Kidney (tissue), 22 donors: Measurements from ENCODE around the gene CIRBP. TPM values are rescaled to one million over a fixed set of nuclear protein-coding genes. Genes with fewer than 3 reads are reported as not detected.

ENCODE experiments used
- DNase-seq, 5 donors: peaks; one replicate each; pipeline ENCODE4 v3.0.0-alpha.2; 2013 to 2020
- FAIRE-seq: peaks from 2 replicates; lab custom pipeline; 2012; peaks lifted over from hg19 to GRCh38; lab: Jason Lieb, UNC
- H3K27ac ChIP-seq, 2 donors: one replicate each; pipeline ENCODE4 v1.7.0; 2013; ENCODE audit warnings: low read depth in 2 of 2, low read length in 2 of 2, inconsistent platforms in 1 of 2
- H3K27me3 ChIP-seq: one replicate; pipeline ENCODE4 v1.7.1; 2013; ENCODE audit warnings: low read length, inconsistent platforms; ENCODE audit not compliant: control insufficient read depth, insufficient read depth
- H3K36me3 ChIP-seq, 3 donors: one replicate each; pipeline versions ENCODE4 v1.7.0 to v1.7.1; 2013; ENCODE audit warnings: low read length in 3 of 3, control low read depth in 1 of 3, inconsistent platforms in 1 of 3; ENCODE audit not compliant: insufficient read depth in 3 of 3, control insufficient read depth in 2 of 3
- H3K4me1 ChIP-seq, 3 donors: one replicate each; pipeline versions ENCODE4 v1.7.0 to v1.7.1; 2013; ENCODE audit warnings: low read length in 3 of 3, inconsistent platforms in 1 of 3, low read depth in 1 of 3; ENCODE audit not compliant: control insufficient read depth in 2 of 3, insufficient read depth in 2 of 3
- H3K4me3 ChIP-seq, 3 donors: one replicate each; pipeline versions ENCODE4 v1.7.0 to v1.8.1; 2013; ENCODE audit warnings: low read length in 3 of 3, control low read depth in 1 of 3, inconsistent platforms in 1 of 3
- H3K9ac ChIP-seq, 3 donors: one replicate each; pipeline versions ENCODE4 v1.7.0 to v1.7.1; 2013; ENCODE audit warnings: low read length in 3 of 3, control low read depth in 1 of 3, inconsistent platforms in 1 of 3
- H3K9me3 ChIP-seq, 3 donors: one replicate each; pipeline versions ENCODE4 v1.7.0 to v1.7.1; 2013; ENCODE audit warnings: low read length in 3 of 3, control low read depth in 1 of 3, inconsistent platforms in 1 of 3; ENCODE audit not compliant: control insufficient read depth in 2 of 3, insufficient read depth in 1 of 3
- CTCF ChIP-seq: IDR thresholded peaks from 3 replicates; pipeline ENCODE4 v1.5.1; 2012; ENCODE audit warnings: mild to moderate bottlenecking, moderate library complexity, borderline replicate concordance; ENCODE audit not compliant: insufficient read depth; ENCODE audit errors: extremely low read depth
- intact Hi-C: fragments of 100-400 bp; cut with DNase I; formaldehyde crosslinking; loops from one replicate; pipeline ENCODE4 v1.11.1; 2022
- long read RNA-seq, 10 donors: library from polyadenylated mRNA in 1 of 10; unstranded in 1 of 10; transcript quantifications; one replicate each; pipeline ENCODE4 v2.0.0 and lab custom pipeline, GENCODE V29; 2021 to 2026
- polyA plus RNA-seq: library from polyadenylated mRNA; stranded (reverse); fragments of 350-450 nt; fragmentation: Illumina TruSeq; extraction: RNeasy Lipid Tissue Mini Kit (QIAGEN cat#74804); gene quantifications from one replicate; pipeline ENCODE4 v1.2.3, GENCODE V29; 2014; ENCODE audit warnings: low read depth, low replicate concordance; ENCODE audit not compliant: insufficient read depth
- total RNA-seq: library from RNA; stranded (reverse); fragmentation: NEBNext Ultra II Directional; extraction: Animal tissue kit (Norgen Biotek cat#: 25700); gene quantifications from one replicate; pipeline ENCODE4 v1.2.1, GENCODE V29; 2021
- donor health status: control.
- donor health status: control.
- donor health status: control.
- donor health status: control.
- donor health status: control.
- donor health status: DM: yes; HTN: yes; CAD: no.
- donor health status: Normal renal cell carcinoma (clear cell type).

The CIRBP gene
- total RNA-seq (533 TPM), polyA plus RNA-seq (408 TPM)
- long read RNA-seq, donor 1, transcript CIRBP-234 (4 exons, 587 nt), result minor isoform, 17 of 153 reads
- long read RNA-seq, donor 1, transcript CIRBP-201 (7 exons, 1,328 nt), result major isoform, 94 of 153 reads
- long read RNA-seq, donor 1, transcript CIRBP-245 (2 exons, 1,044 nt), result minor isoform, 12 of 153 reads
- long read RNA-seq, donor 1, transcript CIRBP-246 (6 exons, 1,043 nt), result minor isoform, 10 of 153 reads
- long read RNA-seq, donor 1, partial matches to known transcripts, result 5 of 153 reads
- long read RNA-seq, donor 1, other reads (novel, unspliced or antisense), result 9 of 153 reads
- long read RNA-seq, donor 2, transcript CIRBP-245 (2 exons, 1,044 nt), result minor isoform, 27 of 352 reads
- long read RNA-seq, donor 2, transcript CIRBP-210 (8 exons, 938 nt), result minor isoform, 21 of 352 reads
- long read RNA-seq, donor 2, transcript CIRBP-201 (7 exons, 1,328 nt), result major isoform, 96 of 352 reads
- long read RNA-seq, donor 2, transcript CIRBP-234 (4 exons, 587 nt), result minor isoform, 20 of 352 reads
- long read RNA-seq, donor 2, partial matches to known transcripts, result 151 of 352 reads
- long read RNA-seq, donor 2, other reads (novel, unspliced or antisense), result 10 of 352 reads
- long read RNA-seq, donor 3, transcript CIRBP-246 (6 exons, 1,043 nt), result minor isoform, 27 of 280 reads
- long read RNA-seq, donor 3, transcript CIRBP-234 (4 exons, 587 nt), result minor isoform, 17 of 280 reads
- long read RNA-seq, donor 3, transcript CIRBP-245 (2 exons, 1,044 nt), result minor isoform, 46 of 280 reads
- long read RNA-seq, donor 3, transcript CIRBP-201 (7 exons, 1,328 nt), result major isoform, 110 of 280 reads
- long read RNA-seq, donor 3, partial matches to known transcripts, result 34 of 280 reads
- long read RNA-seq, donor 3, other reads (novel, unspliced or antisense), result 24 of 280 reads
- long read RNA-seq, donor 4, transcript CIRBP-210 (8 exons, 938 nt), result minor isoform, 11 of 260 reads
- long read RNA-seq, donor 4, transcript CIRBP-246 (6 exons, 1,043 nt), result minor isoform, 15 of 260 reads
- long read RNA-seq, donor 4, transcript CIRBP-245 (2 exons, 1,044 nt), result minor isoform, 17 of 260 reads
- long read RNA-seq, donor 4, transcript CIRBP-201 (7 exons, 1,328 nt), result major isoform, 96 of 260 reads
- long read RNA-seq, donor 4, partial matches to known transcripts, result 84 of 260 reads
- long read RNA-seq, donor 4, other reads (novel, unspliced or antisense), result 13 of 260 reads
- long read RNA-seq, donor 5, partial matches to known transcripts, result 0 of 9 reads
- long read RNA-seq, donor 5, other reads (novel, unspliced or antisense), result 0 of 9 reads
- long read RNA-seq, donor 6, transcript CIRBP-201 (7 exons, 1,328 nt), result major isoform, 156 of 432 reads
- long read RNA-seq, donor 6, partial matches to known transcripts, result 242 of 432 reads
- long read RNA-seq, donor 6, other reads (novel, unspliced or antisense), result 10 of 432 reads
- long read RNA-seq, donor 7, transcript CIRBP-210 (8 exons, 938 nt), result minor isoform, 9 of 463 reads
- long read RNA-seq, donor 7, transcript CIRBP-245 (2 exons, 1,044 nt), result minor isoform, 29 of 463 reads
- long read RNA-seq, donor 7, transcript CIRBP-201 (7 exons, 1,328 nt), result major isoform, 183 of 463 reads
- long read RNA-seq, donor 7, transcript CIRBP-246 (6 exons, 1,043 nt), result minor isoform, 28 of 463 reads
- long read RNA-seq, donor 7, partial matches to known transcripts, result 34 of 463 reads
- long read RNA-seq, donor 7, other reads (novel, unspliced or antisense), result 167 of 463 reads
- long read RNA-seq, donor 8, transcript CIRBP-210 (8 exons, 938 nt), result minor isoform, 11 of 244 reads
- long read RNA-seq, donor 8, transcript CIRBP-234 (4 exons, 587 nt), result minor isoform, 18 of 244 reads
- long read RNA-seq, donor 8, transcript CIRBP-245 (2 exons, 1,044 nt), result minor isoform, 17 of 244 reads
- long read RNA-seq, donor 8, transcript CIRBP-201 (7 exons, 1,328 nt), result major isoform, 120 of 244 reads
- long read RNA-seq, donor 8, partial matches to known transcripts, result 43 of 244 reads
- long read RNA-seq, donor 8, other reads (novel, unspliced or antisense), result 16 of 244 reads
- long read RNA-seq, donor 9, transcript CIRBP-210 (8 exons, 938 nt), result minor isoform, 10 of 70 reads
- long read RNA-seq, donor 9, transcript CIRBP-201 (7 exons, 1,328 nt), result major isoform, 42 of 70 reads
- long read RNA-seq, donor 9, transcript CIRBP-234 (4 exons, 587 nt), result minor isoform, 6 of 70 reads
- long read RNA-seq, donor 9, transcript CIRBP-245 (2 exons, 1,044 nt), result minor isoform, 8 of 70 reads
- long read RNA-seq, donor 9, partial matches to known transcripts, result 0 of 70 reads
- long read RNA-seq, donor 9, other reads (novel, unspliced or antisense), result 0 of 70 reads
- long read RNA-seq, donor 10, transcript CIRBP-245 (2 exons, 1,044 nt), result minor isoform, 41 of 297 reads
- long read RNA-seq, donor 10, transcript CIRBP-210 (8 exons, 938 nt), result minor isoform, 21 of 297 reads
- long read RNA-seq, donor 10, transcript CIRBP-201 (7 exons, 1,328 nt), result major isoform, 100 of 297 reads
- long read RNA-seq, donor 10, transcript CIRBP-234 (4 exons, 587 nt), result minor isoform, 35 of 297 reads
- long read RNA-seq, donor 10, partial matches to known transcripts, result 45 of 297 reads
- long read RNA-seq, donor 10, other reads (novel, unspliced or antisense), result 19 of 297 reads

- no peak for TF ChIP-seq CTCF
- Histone ChIP-seq H3K9me3 (no peaks in the 10 kb centered on the region), H3K4me3 (peak within 1 kb of the TSS; percentile 89 to 96 (median 94)), H3K36me3 (peaks cover 5 to 32% (median 17%) of the 10 kb centered on the region in 3 donors), H3K9ac (peak within 1 kb of the TSS; percentile 77 to 97 (median 91)), H3K4me1 (peaks cover 3 to 61% (median 33%) of the 10 kb centered on the region in 3 donors), H3K27ac (peak within 1 kb of the TSS; percentile 96 to 97), H3K27me3 (no peaks in the 10 kb centered on the region)
- FAIRE-seq, result peak; percentile 96
- intact Hi-C loops, result no loop called here
- peak; percentile 99 to 100 (median 100) for DNase-seq
These were observed at the start of gene CIRBP for GRCh38 chr19:1269065-1269477. Gene CIRBP (plus strand): TSS chr19:1269332. CDS start chr19:1270934, 1,602 bp downstream.

- intact Hi-C loops, result no loop called here
- TF ChIP-seq CTCF, result no peak
- peaks cover 0 to 13% (median 0%) of the 10 kb centered on the region in 3 donors for H3K36me3 ChIP-seq
These were observed 49.2 kb upstream of the CIRBP start for GRCh38 chr19:1219786-1220476.

More at GRCh38 chr19:1219786-1220476, 49.2 kb upstream of the CIRBP start:
- FAIRE-seq (no peak), DNase-seq (no peak)
- Histone ChIP-seq H3K9ac (no peak overlapping the region), H3K27me3 (no peaks in the 10 kb centered on the region), H3K4me3 (no peak overlapping the region), H3K27ac (no peak overlapping the region), H3K4me1 (peaks cover 0 to 25% (median 10%) of the 10 kb centered on the region in 3 donors), H3K9me3 (no peaks in the 10 kb centered on the region)
